Cerebellar nuclear complex (tissue), 1 donor: Measurements from ENCODE around the gene ZMYM3.
"Not testable (repeated sequence)": the region's sequence is repeated elsewhere in the genome, so short reads cannot be mapped to it uniquely, and the experiment has no call there.

ENCODE experiments used
- DNase-seq, 2 experiments: peaks; one replicate each; lab custom pipeline; 2025; lab: John Stamatoyannopoulos, UW

Gene ZMYM3

GRCh38 chrX:71254092-71254963 lies at the start of gene ZMYM3:
Gene ZMYM3 (minus strand): TSS chrX:71254140. CDS start chrX:71253255, 885 bp downstream.
- peak; percentile 7 to 55 for DNase-seq

GRCh38 chrX:71302461-71303213 lies 48.7 kb upstream of the ZMYM3 start:
- DNase-seq, result no peak

GRCh38 chrX:71301195-71301924 lies 47.4 kb upstream of the ZMYM3 start, which contains the start of gene ITGB1BP2:
Gene ITGB1BP2 (plus strand): TSS chrX:71301750. CDS start chrX:71301807, 57 bp downstream.
- no peak for DNase-seq

- DNase-seq, result not testable (repeated sequence)
Measured at GRCh38 chrX:71300495-71300894, 46.6 kb upstream of the ZMYM3 start.

GRCh38 chrX:71300064-71300463 lies 46.1 kb upstream of the ZMYM3 start:
- not testable (repeated sequence) for DNase-seq

GRCh38 chrX:71298119-71298518 lies 44.2 kb upstream of the ZMYM3 start:
- no peak for DNase-seq

- DNase-seq, result no peak
Measured at GRCh38 chrX:71296806-71297205, 42.9 kb upstream of the ZMYM3 start.

- no peak for DNase-seq
Measured at GRCh38 chrX:71292669-71293365, 38.9 kb upstream of the ZMYM3 start.

GRCh38 chrX:71291381-71291780 lies 37.4 kb upstream of the ZMYM3 start:
- DNase-seq, result no peak

- no peak for DNase-seq
Measured at GRCh38 chrX:71285929-71286328, 32.0 kb upstream of the ZMYM3 start.

- DNase-seq, result peak; percentile 15 to 50
Measured at GRCh38 chrX:71283403-71284143, 29.6 kb upstream of the ZMYM3 start, which contains the start of gene NONO. Gene NONO (plus strand): TSS chrX:71283635. CDS start chrX:71290638, 7,003 bp downstream.

GRCh38 chrX:71282514-71283402 lies 28.8 kb upstream of the ZMYM3 start:
- DNase-seq, result no peak

GRCh38 chrX:71281300-71281699 lies 27.4 kb upstream of the ZMYM3 start:
- DNase-seq, result not testable (repeated sequence)

GRCh38 chrX:71272313-71272712 lies 18.4 kb upstream of the ZMYM3 start:
- DNase-seq, result not testable (repeated sequence)

- no peak for DNase-seq
Measured at GRCh38 chrX:71269801-71270395, 16.0 kb upstream of the ZMYM3 start.

- not testable (repeated sequence) for DNase-seq
Measured at GRCh38 chrX:71268624-71269023, 14.7 kb upstream of the ZMYM3 start.

- DNase-seq, result no peak
Measured at GRCh38 chrX:71256856-71257255, 2.9 kb upstream of the ZMYM3 start.

GRCh38 chrX:71256051-71256450 lies 2.1 kb upstream of the ZMYM3 start:
- no peak for DNase-seq
